ENCODE data around the gene SRL.

GRCh38 chr16:4217204-4218131 lies 24.4 kb downstream of the SRL start:
- TF ChIP-seq ARNTL (CRISPR knock-in tag; IDR thresholded peaks at IDR 0.05; ENCODE audit: borderline replicate concordance, low read depth), result no peak
- TF ChIP-seq, protein P1, sequence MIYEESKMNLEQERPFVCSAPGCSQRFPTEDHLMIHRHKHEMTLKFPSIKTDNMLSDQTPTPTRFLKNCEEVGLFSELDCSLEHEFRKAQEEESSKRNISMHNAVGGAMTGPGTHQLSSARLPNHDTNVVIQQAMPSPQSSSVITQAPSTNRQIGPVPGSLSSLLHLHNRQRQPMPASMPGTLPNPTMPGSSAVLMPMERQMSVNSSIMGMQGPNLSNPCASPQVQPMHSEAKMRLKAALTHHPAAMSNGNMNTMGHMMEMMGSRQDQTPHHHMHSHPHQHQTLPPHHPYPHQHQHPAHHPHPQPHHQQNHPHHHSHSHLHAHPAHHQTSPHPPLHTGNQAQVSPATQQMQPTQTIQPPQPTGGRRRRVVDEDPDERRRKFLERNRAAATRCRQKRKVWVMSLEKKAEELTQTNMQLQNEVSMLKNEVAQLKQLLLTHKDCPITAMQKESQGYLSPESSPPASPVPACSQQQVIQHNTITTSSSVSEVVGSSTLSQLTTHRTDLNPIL (CRISPR knock-in tag; IDR thresholded peaks at IDR 0.05; ENCODE audit: low read depth), result no peak
- no peak for TF ChIP-seq ZFP3 (CRISPR knock-in tag; IDR thresholded peaks at IDR 0.05)
- no peak for TF ChIP-seq ZFP30 (CRISPR knock-in tag; IDR thresholded peaks at IDR 0.05)
- TF ChIP-seq, protein P2, sequence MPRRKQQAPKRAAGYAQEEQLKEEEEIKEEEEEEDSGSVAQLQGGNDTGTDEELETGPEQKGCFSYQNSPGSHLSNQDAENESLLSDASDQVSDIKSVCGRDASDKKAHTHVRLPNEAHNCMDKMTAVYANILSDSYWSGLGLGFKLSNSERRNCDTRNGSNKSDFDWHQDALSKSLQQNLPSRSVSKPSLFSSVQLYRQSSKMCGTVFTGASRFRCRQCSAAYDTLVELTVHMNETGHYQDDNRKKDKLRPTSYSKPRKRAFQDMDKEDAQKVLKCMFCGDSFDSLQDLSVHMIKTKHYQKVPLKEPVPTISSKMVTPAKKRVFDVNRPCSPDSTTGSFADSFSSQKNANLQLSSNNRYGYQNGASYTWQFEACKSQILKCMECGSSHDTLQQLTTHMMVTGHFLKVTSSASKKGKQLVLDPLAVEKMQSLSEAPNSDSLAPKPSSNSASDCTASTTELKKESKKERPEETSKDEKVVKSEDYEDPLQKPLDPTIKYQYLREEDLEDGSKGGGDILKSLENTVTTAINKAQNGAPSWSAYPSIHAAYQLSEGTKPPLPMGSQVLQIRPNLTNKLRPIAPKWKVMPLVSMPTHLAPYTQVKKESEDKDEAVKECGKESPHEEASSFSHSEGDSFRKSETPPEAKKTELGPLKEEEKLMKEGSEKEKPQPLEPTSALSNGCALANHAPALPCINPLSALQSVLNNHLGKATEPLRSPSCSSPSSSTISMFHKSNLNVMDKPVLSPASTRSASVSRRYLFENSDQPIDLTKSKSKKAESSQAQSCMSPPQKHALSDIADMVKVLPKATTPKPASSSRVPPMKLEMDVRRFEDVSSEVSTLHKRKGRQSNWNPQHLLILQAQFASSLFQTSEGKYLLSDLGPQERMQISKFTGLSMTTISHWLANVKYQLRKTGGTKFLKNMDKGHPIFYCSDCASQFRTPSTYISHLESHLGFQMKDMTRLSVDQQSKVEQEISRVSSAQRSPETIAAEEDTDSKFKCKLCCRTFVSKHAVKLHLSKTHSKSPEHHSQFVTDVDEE (CRISPR knock-in tag; IDR thresholded peaks at IDR 0.05), result no peak
- no peak for TF ChIP-seq SNAI2 (CRISPR knock-in tag; IDR thresholded peaks at IDR 0.05)

Data from SK-N-SH treated with all-trans-retinoic acid at 6 μM for 48 hours (cell line).